GM12872 (cell line): ENCODE data around the gene GUCA1A.

Experiments used
- CTCF ChIP-seq: IDR thresholded peaks from 3 replicates; pipeline ENCODE4 v1.5.1; 2011; ENCODE audit warnings: low read depth, mild to moderate bottlenecking, low read length, moderate library complexity; ENCODE audit not compliant: insufficient read depth

GUCA1A gene

GRCh38 chr6:42182101-42182500 is 8.9 kb downstream of the GUCA1A start:
- TF ChIP-seq CTCF = no peak

GRCh38 chr6:42184475-42184874 is 11.3 kb downstream of the GUCA1A start:
- TF ChIP-seq CTCF = no peak

- no peak for TF ChIP-seq CTCF
Measured at GRCh38 chr6:42185597-42185996, 12.4 kb downstream of the GUCA1A start.

GRCh38 chr6:42188406-42188805 is 15.2 kb downstream of the GUCA1A start:
- no peak for TF ChIP-seq CTCF

- no peak for TF ChIP-seq CTCF
Measured at GRCh38 chr6:42190554-42191183, 17.5 kb downstream of the GUCA1A start.

- TF ChIP-seq CTCF = no peak
Measured at GRCh38 chr6:42193491-42193894, 20.3 kb downstream of the GUCA1A start.

- no peak for TF ChIP-seq CTCF
Measured at GRCh38 chr6:42194056-42194455, 20.9 kb downstream of the GUCA1A start.
